Neural cell (in vitro differentiated cells): ENCODE measurements around the gene SLCO1B1. TPM values are rescaled to one million over a fixed set of nuclear protein-coding genes. Genes with fewer than 3 reads are reported as not detected.

ENCODE experiments used
- H2AFZ ChIP-seq: fragments of 200-600, 300-800 bp; sonication (generic), shearing (Covaris generic); 2 replicates; pipeline ENCODE4 v1.6.0; 2014; ENCODE audit warnings: low read depth, mild to moderate bottlenecking, antibody characterized with exemption, low read length, moderate library complexity
- H3F3A ChIP-seq: fragments of 200-600 bp; shearing (Covaris generic); 2 replicates; pipeline ENCODE4 v1.6.1; 2016; ENCODE audit warnings: mild to moderate bottlenecking, moderate library complexity, mixed read lengths, antibody characterized with exemption, low read length; ENCODE audit not compliant: insufficient read depth, poor library complexity, severe bottlenecking
- H3K27ac ChIP-seq: fragments of 200-600, 300-800 bp; sonication (generic), shearing (Covaris generic); 2 replicates; pipeline ENCODE4 v1.5.1; 2014; ENCODE audit warnings: mild to moderate bottlenecking, low read length, moderate library complexity
- H3K27me3 ChIP-seq: fragments of 300-800, 200-600 bp; sonication (generic), shearing (Covaris generic); 2 replicates; pipeline ENCODE4 v1.6.0; 2014; ENCODE audit warnings: mild to moderate bottlenecking, low read depth, low read length, moderate library complexity; ENCODE audit not compliant: insufficient read depth
- H3K36me3 ChIP-seq: fragments of 300-800, 200-600 bp; sonication (generic), shearing (Covaris generic); 2 replicates; pipeline ENCODE4 v1.5.1; 2014; ENCODE audit warnings: mild to moderate bottlenecking, antibody characterized with exemption, low read length, moderate library complexity; ENCODE audit not compliant: insufficient read depth
- H3K4me2 ChIP-seq: fragments of 300-800, 200-600 bp; sonication (generic), shearing (Covaris generic); 2 replicates; pipeline ENCODE4 v1.6.0; 2014; ENCODE audit warnings: mild to moderate bottlenecking, low read length
- H3K4me3 ChIP-seq: fragments of 300-800, 200-600 bp; sonication (generic), shearing (Covaris generic); 2 replicates; pipeline ENCODE4 v1.5.1; 2014; ENCODE audit warnings: mild to moderate bottlenecking, low read length, moderate library complexity
- H3K79me2 ChIP-seq: fragments of 200-600 bp; shearing (Covaris generic); replicated peaks from 2 replicates; pipeline ENCODE4 v1.6.0; 2014; ENCODE audit warnings: mild to moderate bottlenecking, low read length, moderate library complexity; ENCODE audit not compliant: insufficient read depth
- H3K9ac ChIP-seq: fragments of 300-800, 200-600 bp; sonication (generic), shearing (Covaris generic); 2 replicates; pipeline ENCODE4 v1.6.1; 2016; ENCODE audit warnings: mild to moderate bottlenecking, low read length, mixed read lengths
- H3K9me2 ChIP-seq: fragments of 200-600 bp; shearing (Covaris generic); 2 replicates; pipeline ENCODE4 v1.6.1; 2016; ENCODE audit warnings: mild to moderate bottlenecking, low read length, mixed read lengths; ENCODE audit not compliant: insufficient read depth
- H3K9me3 ChIP-seq: fragments of 200-600, 300-800 bp; sonication (generic), shearing (Covaris generic); 2 replicates; pipeline ENCODE4 v1.6.1; 2016; ENCODE audit warnings: mild to moderate bottlenecking, mixed run types, low read length, moderate library complexity, mixed read lengths
- H4K20me1 ChIP-seq: fragments of 200-600 bp; shearing (Covaris generic); 2 replicates; pipeline ENCODE4 v1.6.1; 2016; ENCODE audit warnings: mild to moderate bottlenecking, mixed run types; ENCODE audit not compliant: insufficient read depth
- CTCF ChIP-seq: fragments of 450-650 bp; IDR thresholded peaks from 2 replicates; pipeline ENCODE4 v1.5.1; 2014; ENCODE audit warnings: antibody characterized with exemption, mild to moderate bottlenecking, moderate library complexity; ENCODE audit not compliant: poor library complexity, severe bottlenecking
- EP300 ChIP-seq: fragments of 450-650 bp; conservative IDR thresholded peaks from 2 replicates; pipeline ENCODE4 v1.6.1; 2014; ENCODE audit warnings: antibody characterized with exemption, mild to moderate bottlenecking, moderate library complexity; ENCODE audit not compliant: poor library complexity, severe bottlenecking
- EZH2 ChIP-seq: fragments of 200-600, 300-800 bp; shearing (Covaris generic), sonication (generic); IDR thresholded peaks from 2 replicates; pipeline ENCODE4 v1.6.1; 2014; ENCODE audit warnings: antibody characterized with exemption, low read length, borderline replicate concordance, mild to moderate bottlenecking; ENCODE audit not compliant: insufficient read depth, poor library complexity, severe bottlenecking
- MXI1 ChIP-seq: fragments of 450-650 bp; conservative IDR thresholded peaks from 2 replicates; pipeline ENCODE4 v1.6.1; 2014; ENCODE audit warnings: antibody characterized with exemption, mild to moderate bottlenecking; ENCODE audit not compliant: poor library complexity, severe bottlenecking
- POLR2AphosphoS5 ChIP-seq: IDR thresholded peaks from 2 replicates; pipeline ENCODE4 v1.6.1; 2012
- RAD21 ChIP-seq: fragments of 450-650 bp; conservative IDR thresholded peaks from 2 replicates; pipeline ENCODE4 v1.6.1; 2014; ENCODE audit warnings: antibody characterized with exemption, mild to moderate bottlenecking, moderate library complexity
- SMC3 ChIP-seq: fragments of 450-650 bp; conservative IDR thresholded peaks from 2 replicates; pipeline ENCODE4 v1.6.1; 2014; ENCODE audit warnings: antibody characterized with exemption, mild to moderate bottlenecking, moderate library complexity; ENCODE audit not compliant: poor library complexity
- TAF1 ChIP-seq: IDR thresholded peaks from 2 replicates; pipeline ENCODE4 v1.6.1; 2012; ENCODE audit warnings: low read depth
- polyA plus RNA-seq: library from polyadenylated mRNA; depleted of rRNA; stranded (reverse); fragments of >200 nt; gene quantifications from 2 replicates; pipeline ENCODE4 v1.2.3, GENCODE V29; 2014
- TF ChIP-seq, protein P1 (sequence below): IDR thresholded peaks from 2 replicates; pipeline ENCODE4 v1.6.1; 2012; ENCODE audit warnings: borderline replicate concordance

Gene SLCO1B1
- polyA plus RNA-seq, 1 donor from 2014 or later: not detected

DNA sequence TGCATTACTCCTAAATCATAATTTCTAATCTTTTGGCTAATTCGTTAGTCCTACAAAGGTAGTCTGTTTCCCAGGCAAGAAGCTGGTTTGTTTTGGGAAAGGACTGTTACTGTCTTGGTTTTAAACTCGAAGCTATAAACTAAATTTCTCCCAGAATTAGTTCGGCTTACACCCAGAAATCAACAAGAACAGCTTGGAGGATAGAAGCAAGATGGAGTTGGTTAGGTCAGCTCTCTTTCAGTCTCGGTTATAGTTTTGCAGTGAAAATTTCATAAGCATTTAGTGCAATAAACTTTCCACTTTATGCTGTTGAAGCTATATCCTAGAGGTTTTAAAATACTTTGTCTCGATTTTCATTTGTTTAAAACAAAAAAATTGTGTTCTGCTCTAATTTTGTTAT, 103.4 kb downstream of the SLCO1B1 start:
- H3K9me3 ChIP-seq: no peaks in the 10 kb centered on the region
- no peaks in the 10 kb centered on the region for H3K79me2 ChIP-seq
- no peaks in the 10 kb centered on the region for H3K27me3 ChIP-seq
- no peaks in the 10 kb centered on the region for H4K20me1 ChIP-seq
- H3K36me3 ChIP-seq: no peaks in the 10 kb centered on the region
- H3F3A ChIP-seq: no peaks in the 10 kb centered on the region
- H3K9ac ChIP-seq: no peak overlapping the region
- no peak for TF ChIP-seq RAD21
- no peak for TF ChIP-seq EP300
- TF ChIP-seq CTCF: no peak
- TF ChIP-seq, protein P1, sequence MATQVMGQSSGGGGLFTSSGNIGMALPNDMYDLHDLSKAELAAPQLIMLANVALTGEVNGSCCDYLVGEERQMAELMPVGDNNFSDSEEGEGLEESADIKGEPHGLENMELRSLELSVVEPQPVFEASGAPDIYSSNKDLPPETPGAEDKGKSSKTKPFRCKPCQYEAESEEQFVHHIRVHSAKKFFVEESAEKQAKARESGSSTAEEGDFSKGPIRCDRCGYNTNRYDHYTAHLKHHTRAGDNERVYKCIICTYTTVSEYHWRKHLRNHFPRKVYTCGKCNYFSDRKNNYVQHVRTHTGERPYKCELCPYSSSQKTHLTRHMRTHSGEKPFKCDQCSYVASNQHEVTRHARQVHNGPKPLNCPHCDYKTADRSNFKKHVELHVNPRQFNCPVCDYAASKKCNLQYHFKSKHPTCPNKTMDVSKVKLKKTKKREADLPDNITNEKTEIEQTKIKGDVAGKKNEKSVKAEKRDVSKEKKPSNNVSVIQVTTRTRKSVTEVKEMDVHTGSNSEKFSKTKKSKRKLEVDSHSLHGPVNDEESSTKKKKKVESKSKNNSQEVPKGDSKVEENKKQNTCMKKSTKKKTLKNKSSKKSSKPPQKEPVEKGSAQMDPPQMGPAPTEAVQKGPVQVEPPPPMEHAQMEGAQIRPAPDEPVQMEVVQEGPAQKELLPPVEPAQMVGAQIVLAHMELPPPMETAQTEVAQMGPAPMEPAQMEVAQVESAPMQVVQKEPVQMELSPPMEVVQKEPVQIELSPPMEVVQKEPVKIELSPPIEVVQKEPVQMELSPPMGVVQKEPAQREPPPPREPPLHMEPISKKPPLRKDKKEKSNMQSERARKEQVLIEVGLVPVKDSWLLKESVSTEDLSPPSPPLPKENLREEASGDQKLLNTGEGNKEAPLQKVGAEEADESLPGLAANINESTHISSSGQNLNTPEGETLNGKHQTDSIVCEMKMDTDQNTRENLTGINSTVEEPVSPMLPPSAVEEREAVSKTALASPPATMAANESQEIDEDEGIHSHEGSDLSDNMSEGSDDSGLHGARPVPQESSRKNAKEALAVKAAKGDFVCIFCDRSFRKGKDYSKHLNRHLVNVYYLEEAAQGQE: no peak
- TF ChIP-seq TAF1: no peak
- no peak for TF ChIP-seq POLR2AphosphoS5
- no peak for TF ChIP-seq EZH2
- TF ChIP-seq SMC3: no peak
- no peak overlapping the region for H2AFZ ChIP-seq
- H3K4me2 ChIP-seq: no peak overlapping the region
- no peak overlapping the region for H3K27ac ChIP-seq
- H3K4me3 ChIP-seq: no peak overlapping the region
- H3K9me2 ChIP-seq: no peaks in the 10 kb centered on the region

GRCh38 chr12:21239866-21240265, 108.9 kb downstream of the SLCO1B1 start:
- Histone ChIP-seq H3K4me2 (no peak overlapping the region), H2AFZ (no peak overlapping the region)
- TF ChIP-seq SMC3: no peak
- TF ChIP-seq RAD21: no peak
- TF ChIP-seq TAF1: no peak
- TF ChIP-seq, protein P1: no peak
- TF ChIP-seq CTCF: no peak
- TF ChIP-seq POLR2AphosphoS5: no peak
- TF ChIP-seq EZH2: no peak
- no peak for TF ChIP-seq EP300
- no peak for TF ChIP-seq MXI1

More at GRCh38 chr12:21239866-21240265, 108.9 kb downstream of the SLCO1B1 start:
- H3K9me3 ChIP-seq: no peaks in the 10 kb centered on the region
- H3K36me3 ChIP-seq: no peaks in the 10 kb centered on the region
- no peaks in the 10 kb centered on the region for H3F3A ChIP-seq
- H3K27ac ChIP-seq: no peak overlapping the region
- H3K9me2 ChIP-seq: no peaks in the 10 kb centered on the region
- no peaks in the 10 kb centered on the region for H3K79me2 ChIP-seq
- no peaks in the 10 kb centered on the region for H3K27me3 ChIP-seq
- H3K9ac ChIP-seq: no peak overlapping the region
- no peak overlapping the region for H3K4me3 ChIP-seq
- H4K20me1 ChIP-seq: no peaks in the 10 kb centered on the region
